ENCODE results near the gene DMWD. TPM values are rescaled to one million over a fixed set of nuclear protein-coding genes. Genes with fewer than 3 reads are reported as not detected.

The DMWD gene
- 20.2 to 37.2 TPM (median 35.9 TPM) in 5 replicates for total RNA-seq (2022; extraction: Qiagen RNA extraction)

GRCh38 chr19:45792470-45793177, at the start of gene DMWD:
Gene DMWD, minus strand, starts transcription at chr19:45792845. Its CDS starts 89 bp downstream, at chr19:45792756.

GRCh38 chr19:45814851-45815480, 22.3 kb upstream of the DMWD start, which contains the start of gene RSPH6A:
Gene RSPH6A, minus strand, starts transcription at chr19:45815308. Its CDS starts 132 bp downstream, at chr19:45815176.

GRCh38 chr19:45782162-45782691, 10.4 kb downstream of the DMWD start, which contains the start of gene DMPK:
Gene DMPK, minus strand, starts transcription at chr19:45782490. Its CDS starts 138 bp downstream, at chr19:45782352.

GRCh38 chr19:45768984-45769782, 23.5 kb downstream of the DMWD start, which contains the start of gene SIX5:
Gene SIX5, minus strand, starts transcription at chr19:45769252. Its CDS starts 408 bp downstream, at chr19:45768844.

GRCh38 chr19:45733160-45733810, 59.4 kb downstream of the DMWD start, which contains the start of gene MEIOSIN:
Gene MEIOSIN, plus strand, starts transcription at chr19:45733439. Its CDS starts 1,938 bp downstream, at chr19:45735377.

Other genes starting within 250 kb of the DMWD start
- gene OPA3, start 208.0 kb downstream of the DMWD start, total RNA-seq (2022; extraction: Qiagen RNA extraction) = 11.8 to 20.0 TPM (median 17.5 TPM) in 5 replicates
- gene GPR4, start 190.6 kb downstream of the DMWD start, total RNA-seq (2022; extraction: Qiagen RNA extraction) = 0.19 to 0.79 TPM (median 0.39 TPM) in 5 replicates
- 18.4 to 27.7 TPM (median 24.5 TPM) in 5 replicates for gene EML2, start 153.4 kb downstream of the DMWD start, total RNA-seq (2022; extraction: Qiagen RNA extraction)
- 2.0 to 5.1 TPM (median 3.5 TPM) in 5 replicates for gene GIPR, start 124.6 kb downstream of the DMWD start, total RNA-seq (2022; extraction: Qiagen RNA extraction)
- gene SNRPD2, start 100.9 kb downstream of the DMWD start, total RNA-seq (2022; extraction: Qiagen RNA extraction) = 770 to 989 TPM (median 799 TPM) in 5 replicates
- 6.5 to 10.3 TPM (median 9.3 TPM) in 5 replicates for gene QPCTL, start 100.2 kb downstream of the DMWD start, total RNA-seq (2022; extraction: Qiagen RNA extraction)
- gene FBXO46, start 61.9 kb downstream of the DMWD start, total RNA-seq (2022; extraction: Qiagen RNA extraction) = 7.2 to 10.0 TPM (median 9.3 TPM) in 5 replicates
- gene MEIOSIN, start 59.4 kb downstream of the DMWD start, total RNA-seq (2022; extraction: Qiagen RNA extraction) = 0.06 to 0.08 TPM (median 0.07 TPM) in 4 of 5 replicates, not detected in the other
- gene SIX5, start 23.6 kb downstream of the DMWD start, total RNA-seq (2022; extraction: Qiagen RNA extraction) = 16.8 to 28.2 TPM (median 25.8 TPM) in 5 replicates
- 32.3 to 55.5 TPM (median 45.8 TPM) in 5 replicates for gene DMPK, start 10.4 kb downstream of the DMWD start, total RNA-seq (2022; extraction: Qiagen RNA extraction)
- gene RSPH6A, start 22.5 kb upstream of the DMWD start, total RNA-seq (2022; extraction: Qiagen RNA extraction) = not detected in 5 replicates
- 53.1 to 81.3 TPM (median 74.4 TPM) in 5 replicates for gene SYMPK, start 70.3 kb upstream of the DMWD start, total RNA-seq (2022; extraction: Qiagen RNA extraction)
- gene FOXA3, start 71.5 kb upstream of the DMWD start, total RNA-seq (2022; extraction: Qiagen RNA extraction) = 0.55 to 0.95 TPM (median 0.91 TPM) in 5 replicates
- gene IRF2BP1, start 93.3 kb upstream of the DMWD start, total RNA-seq (2022; extraction: Qiagen RNA extraction) = 19.8 to 36.1 TPM (median 34.7 TPM) in 5 replicates
- gene MYPOP, start 109.8 kb upstream of the DMWD start, total RNA-seq (2022; extraction: Qiagen RNA extraction) = 5.3 to 10.5 TPM (median 8.7 TPM) in 5 replicates
- gene NANOS2, start 121.9 kb upstream of the DMWD start, total RNA-seq (2022; extraction: Qiagen RNA extraction) = not detected in 5 replicates
- gene NOVA2, start 181.0 kb upstream of the DMWD start, total RNA-seq (2022; extraction: Qiagen RNA extraction) = 0.33 to 0.49 TPM (median 0.44 TPM) in 5 replicates
- 3.7 to 6.2 TPM (median 4.5 TPM) in 5 replicates for gene CCDC61, start 202.6 kb upstream of the DMWD start, total RNA-seq (2022; extraction: Qiagen RNA extraction)
- not detected in 5 replicates for gene PGLYRP1, start 230.2 kb upstream of the DMWD start, total RNA-seq (2022; extraction: Qiagen RNA extraction)
- gene IGFL4, start 248.2 kb upstream of the DMWD start, total RNA-seq (2022; extraction: Qiagen RNA extraction) = 0.28 to 0.52 TPM (median 0.41 TPM) in 5 replicates